Left ventricle myocardium inferior (tissue), 1 donor: ENCODE results near the gene ZNF831. TPM values are rescaled to one million over a fixed set of nuclear protein-coding genes. Genes with fewer than 3 reads are reported as not detected.

Experiments used
- DNase-seq: peaks from one replicate; pipeline ENCODE4 v3.0.0-alpha.2; 2020
- H3K27ac ChIP-seq: fragments of 200-600 bp; replicated peaks from 2 replicates; pipeline ENCODE4 v1.8.0; 2021
- H3K27me3 ChIP-seq: fragments of 200-600 bp; 2 replicates; pipeline ENCODE4 v1.8.0; 2021; ENCODE audit warnings: low read depth
- H3K36me3 ChIP-seq: fragments of 200-600 bp; 2 replicates; pipeline ENCODE4 v1.8.0; 2021
- H3K4me1 ChIP-seq: fragments of 200-600 bp; 2 replicates; pipeline ENCODE4 v1.8.0; 2021
- H3K4me3 ChIP-seq: fragments of 200-600 bp; 2 replicates; pipeline ENCODE4 v1.8.0; 2021; ENCODE audit warnings: mild to moderate bottlenecking, moderate library complexity
- H3K9me3 ChIP-seq: fragments of 200-600 bp; replicated peaks from 2 replicates; pipeline ENCODE4 v1.8.0; 2021
- intact Hi-C: fragments of 100-400 bp; cut with micrococcal nuclease; formaldehyde crosslinking; loops from one replicate; pipeline ENCODE4 v1.11.0; 2022
- total RNA-seq: library from RNA; stranded (reverse); fragmentation: NEBNext Ultra II Directional; extraction: Animal tissue kit (Norgen Biotek cat#: 25700); gene quantifications from one replicate; pipeline ENCODE4 v1.2.1, GENCODE V29; 2021
- TF ChIP-seq, protein P1 (sequence below): fragments of 200-600 bp; IDR thresholded peaks from 2 replicates; pipeline ENCODE4 v1.8.0; 2021; ENCODE audit warnings: antibody characterized with exemption, mild to moderate bottlenecking, borderline replicate concordance
- donor health status: DM: no; HTN: yes; CAD: no; lungs with severe emphysema.

Gene ZNF831
- total RNA-seq, 1 donor from 2014 or later, result 0.05 TPM

DNA sequence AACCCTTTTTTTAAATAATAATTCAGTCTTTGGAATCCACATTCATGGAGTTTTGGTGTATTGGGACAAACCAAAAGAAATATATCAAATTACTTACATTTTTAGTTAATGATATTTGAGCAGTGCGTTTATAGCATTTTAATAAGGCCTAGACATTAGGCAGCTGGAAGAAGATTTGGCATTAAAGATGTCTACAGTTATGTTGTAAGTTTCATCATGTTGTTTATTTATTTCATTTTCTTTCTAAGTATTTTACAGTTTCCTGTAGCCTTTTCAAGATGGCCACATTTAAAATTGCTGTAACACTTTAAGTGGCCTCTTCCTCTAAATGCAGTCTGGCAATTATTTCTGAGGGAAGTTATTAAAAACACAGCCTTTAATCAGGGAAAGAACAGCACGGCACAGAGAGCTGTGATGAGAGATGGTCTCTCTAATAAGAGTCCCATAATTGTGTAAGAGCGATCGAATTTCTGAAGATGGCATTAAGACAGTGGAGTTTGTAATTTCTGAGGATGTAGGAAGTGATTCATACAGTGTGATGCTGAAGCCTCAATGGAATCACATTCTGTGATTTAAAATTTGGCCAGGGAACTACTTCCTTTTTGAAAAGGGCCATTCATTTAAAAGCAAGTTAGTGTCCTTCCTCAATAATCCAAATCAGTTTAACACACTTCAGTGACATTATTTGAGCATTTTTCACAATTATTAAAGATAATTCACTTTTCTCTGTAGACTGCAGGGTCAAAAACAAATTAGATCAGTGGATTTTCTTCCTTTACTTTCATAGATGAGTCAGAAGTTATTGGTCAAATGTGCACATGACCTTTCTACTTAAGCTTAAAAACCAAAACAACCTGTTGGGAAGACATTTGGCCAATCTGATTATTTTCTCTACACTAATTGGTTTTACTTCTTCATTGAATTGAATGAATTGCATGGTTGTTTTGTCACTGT lies 84.4 kb downstream of the ZNF831 start:
- Histone ChIP-seq H3K4me1 (no peaks in the 10 kb centered on the region), H3K4me3 (no peak overlapping the region), H3K27me3 (peaks cover 78% of the 10 kb centered on the region), H3K27ac (no peak overlapping the region), H3K9me3 (peaks cover 6% of the 10 kb centered on the region), H3K36me3 (no peaks in the 10 kb centered on the region)
- intact Hi-C loops, result no loop called here
- DNase-seq, result no peak
- TF ChIP-seq, protein P1, sequence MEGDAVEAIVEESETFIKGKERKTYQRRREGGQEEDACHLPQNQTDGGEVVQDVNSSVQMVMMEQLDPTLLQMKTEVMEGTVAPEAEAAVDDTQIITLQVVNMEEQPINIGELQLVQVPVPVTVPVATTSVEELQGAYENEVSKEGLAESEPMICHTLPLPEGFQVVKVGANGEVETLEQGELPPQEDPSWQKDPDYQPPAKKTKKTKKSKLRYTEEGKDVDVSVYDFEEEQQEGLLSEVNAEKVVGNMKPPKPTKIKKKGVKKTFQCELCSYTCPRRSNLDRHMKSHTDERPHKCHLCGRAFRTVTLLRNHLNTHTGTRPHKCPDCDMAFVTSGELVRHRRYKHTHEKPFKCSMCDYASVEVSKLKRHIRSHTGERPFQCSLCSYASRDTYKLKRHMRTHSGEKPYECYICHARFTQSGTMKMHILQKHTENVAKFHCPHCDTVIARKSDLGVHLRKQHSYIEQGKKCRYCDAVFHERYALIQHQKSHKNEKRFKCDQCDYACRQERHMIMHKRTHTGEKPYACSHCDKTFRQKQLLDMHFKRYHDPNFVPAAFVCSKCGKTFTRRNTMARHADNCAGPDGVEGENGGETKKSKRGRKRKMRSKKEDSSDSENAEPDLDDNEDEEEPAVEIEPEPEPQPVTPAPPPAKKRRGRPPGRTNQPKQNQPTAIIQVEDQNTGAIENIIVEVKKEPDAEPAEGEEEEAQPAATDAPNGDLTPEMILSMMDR, result no peak

DNA sequence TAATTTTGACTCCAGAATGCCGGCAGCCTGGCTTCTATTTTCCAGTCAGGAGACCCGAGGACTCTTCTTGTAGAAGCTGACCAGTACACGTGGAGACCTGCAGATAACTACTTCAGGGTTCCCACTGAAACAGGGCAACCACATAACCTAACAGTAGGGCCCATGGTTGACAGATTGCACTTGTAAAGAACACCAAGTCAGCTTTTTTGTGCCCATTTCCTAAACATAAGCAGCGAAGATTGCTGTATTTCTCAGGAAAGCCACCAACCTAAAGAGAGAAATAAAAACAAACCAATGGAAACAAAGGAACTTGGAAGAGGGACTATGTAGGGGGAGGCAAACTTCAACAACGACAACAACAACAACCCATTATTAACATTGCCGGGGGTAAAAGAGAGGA lies 86.7 kb downstream of the ZNF831 start:
- intact Hi-C loops, result no loop called here
- TF ChIP-seq, protein P1, result no peak

GRCh38 chr20:59253325-59253724 lies 89.7 kb downstream of the ZNF831 start:
- Histone ChIP-seq H3K9me3 (peaks cover 6% of the 10 kb centered on the region), H3K27ac (no peak overlapping the region), H3K36me3 (no peaks in the 10 kb centered on the region), H3K4me1 (no peaks in the 10 kb centered on the region), H3K27me3 (peaks cover 96% of the 10 kb centered on the region), H3K4me3 (no peak overlapping the region)
- TF ChIP-seq, protein P1, result no peak
- intact Hi-C loops, result no loop called here
- DNase-seq, result no peak

More for the DNA sequence above, 86.7 kb downstream of the ZNF831 start:
- H3K4me1 ChIP-seq, result no peaks in the 10 kb centered on the region
- no peak for DNase-seq
- peaks cover 79% of the 10 kb centered on the region for H3K27me3 ChIP-seq
- peaks cover 6% of the 10 kb centered on the region for H3K9me3 ChIP-seq
- no peaks in the 10 kb centered on the region for H3K36me3 ChIP-seq
- H3K27ac ChIP-seq, result no peak overlapping the region
- no peak overlapping the region for H3K4me3 ChIP-seq

DNA sequence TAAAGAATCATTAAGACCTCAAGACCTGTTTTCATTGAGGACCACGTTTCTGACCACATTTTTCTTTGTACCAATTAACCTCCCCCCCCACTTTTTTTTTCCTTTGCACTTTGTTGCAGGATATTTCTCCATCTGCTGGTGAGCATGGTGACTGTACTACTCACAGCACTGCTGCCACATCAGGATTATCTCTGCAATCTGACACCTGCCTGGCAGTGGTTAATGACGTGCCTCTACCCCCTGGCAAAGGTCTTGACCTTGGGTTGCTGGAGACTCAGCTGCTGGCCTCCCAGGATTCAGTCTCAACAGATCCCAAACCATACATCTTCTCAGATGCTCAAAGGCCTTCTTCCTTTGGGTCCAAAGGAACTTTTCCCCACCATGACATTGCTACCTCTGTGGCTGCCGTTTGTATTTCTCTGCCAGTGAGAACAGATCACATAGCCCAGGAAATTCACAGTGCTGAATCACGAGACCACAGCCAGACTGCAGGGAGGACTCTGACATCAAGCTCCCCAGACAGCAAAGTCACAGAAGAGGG lies 90.2 kb downstream of the ZNF831 start:
- intact Hi-C loops, result no loop called here
- H3K27me3 ChIP-seq, result peaks cover 100% of the 10 kb centered on the region
- H3K36me3 ChIP-seq, result no peaks in the 10 kb centered on the region
- H3K4me1 ChIP-seq, result no peaks in the 10 kb centered on the region
- peaks cover 6% of the 10 kb centered on the region for H3K9me3 ChIP-seq
- TF ChIP-seq, protein P1, result no peak
- H3K4me3 ChIP-seq, result no peak overlapping the region
- no peak overlapping the region for H3K27ac ChIP-seq
- no peak for DNase-seq

DNA sequence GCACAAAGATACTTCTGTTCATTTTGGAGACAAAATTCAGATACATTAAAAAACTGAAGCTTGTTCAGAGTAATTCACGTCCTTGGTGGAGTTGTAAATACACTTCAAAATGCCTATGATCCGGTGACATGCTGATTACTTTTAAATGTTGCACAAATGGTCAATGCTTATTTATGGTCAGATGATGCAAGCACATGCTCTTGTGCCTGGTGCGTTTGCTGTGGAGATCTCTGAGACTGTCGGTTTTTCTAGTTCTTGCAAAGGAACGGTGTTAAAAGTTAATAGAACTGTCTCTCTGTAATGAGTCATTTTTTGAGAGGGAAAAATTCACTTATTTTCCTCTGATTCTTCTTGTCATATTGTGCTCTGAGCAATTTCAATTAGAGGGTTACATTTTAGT lies 91.6 kb downstream of the ZNF831 start:
- H3K36me3 ChIP-seq, result no peaks in the 10 kb centered on the region
- intact Hi-C loops, result no loop called here
- H3K4me1 ChIP-seq, result no peaks in the 10 kb centered on the region
- H3K27ac ChIP-seq, result no peak overlapping the region
- H3K9me3 ChIP-seq, result peaks cover 6% of the 10 kb centered on the region
- peaks cover 100% of the 10 kb centered on the region for H3K27me3 ChIP-seq
- no peak for DNase-seq
- H3K4me3 ChIP-seq, result no peak overlapping the region
- TF ChIP-seq, protein P1, result no peak
